GM18868 (cell line): ENCODE data around the gene ARVCF.

Experiments used
- ATAC-seq: cut with Tn5 transposase; IDR thresholded peaks from one replicate; pipeline ENCODE4 v1.9.1; 2021; ENCODE audit warnings: mild to moderate bottlenecking, moderate library complexity; ENCODE audit not compliant: unreplicated experiment

ARVCF gene

GRCh38 chr22:19974935-19975706, 41.5 kb downstream of the ARVCF start:
- ATAC-seq = no peak

- no peak for ATAC-seq
Measured at GRCh38 chr22:19974268-19974861, 42.3 kb downstream of the ARVCF start.

GRCh38 chr22:19973551-19974267, 42.9 kb downstream of the ARVCF start:
- ATAC-seq = no peak

- ATAC-seq = no peak
Measured at GRCh38 chr22:19972652-19973550, 43.7 kb downstream of the ARVCF start.

- no peak for ATAC-seq
Measured at GRCh38 chr22:19972251-19972650, 44.4 kb downstream of the ARVCF start.

- no peak for ATAC-seq
Measured at GRCh38 chr22:19971276-19972124, 45.1 kb downstream of the ARVCF start.

GRCh38 chr22:19970479-19971275, 45.9 kb downstream of the ARVCF start:
- no peak for ATAC-seq

- no peak for ATAC-seq
Measured at GRCh38 chr22:19970031-19970478, 46.6 kb downstream of the ARVCF start.

GRCh38 chr22:19969141-19969928, 47.3 kb downstream of the ARVCF start:
- ATAC-seq = no peak

- no peak for ATAC-seq
Measured at GRCh38 chr22:19968450-19968891, 48.2 kb downstream of the ARVCF start.

GRCh38 chr22:19967850-19968449, 48.7 kb downstream of the ARVCF start:
- no peak for ATAC-seq

GRCh38 chr22:19966908-19967750, 49.5 kb downstream of the ARVCF start:
- ATAC-seq = no peak

GRCh38 chr22:19965771-19966709, 50.6 kb downstream of the ARVCF start:
- ATAC-seq = no peak

GRCh38 chr22:19964701-19965386, 51.8 kb downstream of the ARVCF start:
- ATAC-seq = no peak
